ENCODE measurements around the gene POLE4. TPM values are rescaled to one million over a fixed set of nuclear protein-coding genes. Genes with fewer than 3 reads are reported as not detected.

The POLE4 gene
- total RNA-seq, 1 experiment from 2014 or later, result 34.6 TPM

DNA sequence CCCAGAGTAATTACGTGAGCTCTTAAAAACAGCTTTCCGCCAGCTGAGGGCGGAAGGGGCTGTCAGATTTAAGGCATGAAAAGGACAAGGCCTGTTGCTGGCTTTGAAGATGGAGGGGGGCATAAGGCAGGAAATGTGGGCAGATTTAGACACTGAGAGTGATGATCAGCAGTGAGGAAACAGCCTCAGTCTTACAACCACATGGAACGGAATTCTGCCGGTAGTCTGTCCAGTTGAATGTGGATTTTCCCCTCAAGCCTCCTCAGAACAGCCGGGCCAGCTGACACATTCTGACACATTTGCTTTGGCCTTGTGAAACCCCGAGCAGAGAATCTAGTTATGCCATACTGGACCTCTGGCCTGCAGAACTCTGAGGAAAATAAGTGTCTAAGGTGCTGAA lies 16.6 kb downstream of the POLE4 start:
- no peaks in the 10 kb centered on the region for H3K27me3 Mint-ChIP-seq (ENCODE audit: unreplicated experiment)
- no peak overlapping the region for H3K4me3 Mint-ChIP-seq (ENCODE audit: low read depth, unreplicated experiment)
- no peak overlapping the region for H3K27ac Mint-ChIP-seq (ENCODE audit: unreplicated experiment)
- no TSS peak for BruUV-seq (replicated peaks)
- intact Hi-C loops (cut with micrococcal nuclease; ENCODE audit: unreplicated experiment), result no loop called here
- CTCF ChIA-PET, result no interaction called here
- TF ChIP-seq, protein P1, sequence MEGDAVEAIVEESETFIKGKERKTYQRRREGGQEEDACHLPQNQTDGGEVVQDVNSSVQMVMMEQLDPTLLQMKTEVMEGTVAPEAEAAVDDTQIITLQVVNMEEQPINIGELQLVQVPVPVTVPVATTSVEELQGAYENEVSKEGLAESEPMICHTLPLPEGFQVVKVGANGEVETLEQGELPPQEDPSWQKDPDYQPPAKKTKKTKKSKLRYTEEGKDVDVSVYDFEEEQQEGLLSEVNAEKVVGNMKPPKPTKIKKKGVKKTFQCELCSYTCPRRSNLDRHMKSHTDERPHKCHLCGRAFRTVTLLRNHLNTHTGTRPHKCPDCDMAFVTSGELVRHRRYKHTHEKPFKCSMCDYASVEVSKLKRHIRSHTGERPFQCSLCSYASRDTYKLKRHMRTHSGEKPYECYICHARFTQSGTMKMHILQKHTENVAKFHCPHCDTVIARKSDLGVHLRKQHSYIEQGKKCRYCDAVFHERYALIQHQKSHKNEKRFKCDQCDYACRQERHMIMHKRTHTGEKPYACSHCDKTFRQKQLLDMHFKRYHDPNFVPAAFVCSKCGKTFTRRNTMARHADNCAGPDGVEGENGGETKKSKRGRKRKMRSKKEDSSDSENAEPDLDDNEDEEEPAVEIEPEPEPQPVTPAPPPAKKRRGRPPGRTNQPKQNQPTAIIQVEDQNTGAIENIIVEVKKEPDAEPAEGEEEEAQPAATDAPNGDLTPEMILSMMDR (IDR thresholded peaks at IDR 0.05; ENCODE audit: unreplicated experiment), result no peak
- no peaks in the 10 kb centered on the region for H3K4me1 Mint-ChIP-seq (ENCODE audit: low read depth, unreplicated experiment)
- no peak for DNase-seq
- no peaks in the 10 kb centered on the region for H3K36me3 Mint-ChIP-seq (ENCODE audit: insufficient read depth, unreplicated experiment)
- H3K9me3 Mint-ChIP-seq (ENCODE audit: low read depth, unreplicated experiment), result no peaks in the 10 kb centered on the region

DNA sequence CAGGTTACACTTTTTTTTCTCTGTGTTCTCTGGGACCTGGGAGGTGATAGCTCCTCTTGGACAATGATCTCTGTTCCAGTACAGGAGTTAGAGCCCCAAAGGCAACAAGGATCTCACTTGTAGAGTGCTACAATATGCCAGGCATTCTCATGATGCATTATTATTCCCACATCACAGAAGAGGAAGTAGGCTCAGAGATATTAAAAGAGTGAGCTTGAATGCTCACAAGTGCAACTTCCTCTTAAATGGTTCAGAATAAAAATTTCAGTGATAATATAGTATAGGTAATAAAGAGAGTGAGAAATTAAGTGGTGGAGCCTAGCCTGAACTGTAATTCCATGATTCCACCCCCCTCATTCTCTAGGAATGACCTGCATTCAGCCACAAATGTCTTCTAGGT lies 21.4 kb downstream of the POLE4 start:
- Mint-ChIP-seq H3K36me3 (ENCODE audit: insufficient read depth, unreplicated experiment) (no peaks in the 10 kb centered on the region), H3K4me1 (ENCODE audit: low read depth, unreplicated experiment) (no peaks in the 10 kb centered on the region), H3K4me3 (ENCODE audit: low read depth, unreplicated experiment) (no peak overlapping the region), H3K9me3 (ENCODE audit: low read depth, unreplicated experiment) (no peaks in the 10 kb centered on the region), H3K27ac (ENCODE audit: unreplicated experiment) (no peak overlapping the region), H3K27me3 (ENCODE audit: unreplicated experiment) (no peaks in the 10 kb centered on the region)
- intact Hi-C loops (cut with micrococcal nuclease; ENCODE audit: unreplicated experiment), result loop anchor here (5.0 kb wide), 1 partner anchor 288 kb away; no protein-coding TSS in a partner anchor
- TF ChIP-seq, protein P1 (IDR thresholded peaks at IDR 0.05; ENCODE audit: unreplicated experiment), result no peak
- DNase-seq, result no peak
- no TSS peak for BruUV-seq (replicated peaks)
- CTCF ChIA-PET, result no interaction called here

DNA sequence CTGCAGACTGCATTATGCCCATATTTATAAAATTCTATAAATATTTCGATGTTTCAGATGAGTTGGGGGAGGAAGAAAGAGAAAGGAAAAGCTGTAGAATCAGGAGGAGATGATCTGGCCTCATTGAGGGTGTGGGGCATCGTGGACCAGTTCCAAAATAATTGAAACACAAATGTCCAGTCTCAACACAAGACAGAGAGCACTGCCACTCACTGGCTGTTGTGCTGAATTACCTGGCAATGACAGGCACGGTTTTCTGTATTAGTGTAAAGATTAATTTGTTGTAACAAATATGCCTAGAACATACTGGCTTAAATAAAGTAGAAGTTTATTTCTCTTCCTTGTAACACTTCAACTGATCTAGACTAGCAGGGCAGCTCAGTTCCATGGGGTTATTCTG lies 24.1 kb downstream of the POLE4 start:
- Mint-ChIP-seq H3K4me1 (ENCODE audit: low read depth, unreplicated experiment) (no peaks in the 10 kb centered on the region), H3K4me3 (ENCODE audit: low read depth, unreplicated experiment) (no peak overlapping the region), H3K9me3 (ENCODE audit: low read depth, unreplicated experiment) (no peaks in the 10 kb centered on the region), H3K36me3 (ENCODE audit: insufficient read depth, unreplicated experiment) (no peaks in the 10 kb centered on the region), H3K27me3 (ENCODE audit: unreplicated experiment) (no peaks in the 10 kb centered on the region), H3K27ac (ENCODE audit: unreplicated experiment) (no peak overlapping the region)
- TF ChIP-seq, protein P1 (IDR thresholded peaks at IDR 0.05; ENCODE audit: unreplicated experiment), result no peak
- no peak for DNase-seq
- CTCF ChIA-PET, result no interaction called here
- BruUV-seq (replicated peaks), result no TSS peak
- intact Hi-C loops (cut with micrococcal nuclease; ENCODE audit: unreplicated experiment), result loop anchor here (1.0 to 5.0 kb wide), 2 partner anchors 63 to 290 kb away; no protein-coding TSS in a partner anchor

DNA sequence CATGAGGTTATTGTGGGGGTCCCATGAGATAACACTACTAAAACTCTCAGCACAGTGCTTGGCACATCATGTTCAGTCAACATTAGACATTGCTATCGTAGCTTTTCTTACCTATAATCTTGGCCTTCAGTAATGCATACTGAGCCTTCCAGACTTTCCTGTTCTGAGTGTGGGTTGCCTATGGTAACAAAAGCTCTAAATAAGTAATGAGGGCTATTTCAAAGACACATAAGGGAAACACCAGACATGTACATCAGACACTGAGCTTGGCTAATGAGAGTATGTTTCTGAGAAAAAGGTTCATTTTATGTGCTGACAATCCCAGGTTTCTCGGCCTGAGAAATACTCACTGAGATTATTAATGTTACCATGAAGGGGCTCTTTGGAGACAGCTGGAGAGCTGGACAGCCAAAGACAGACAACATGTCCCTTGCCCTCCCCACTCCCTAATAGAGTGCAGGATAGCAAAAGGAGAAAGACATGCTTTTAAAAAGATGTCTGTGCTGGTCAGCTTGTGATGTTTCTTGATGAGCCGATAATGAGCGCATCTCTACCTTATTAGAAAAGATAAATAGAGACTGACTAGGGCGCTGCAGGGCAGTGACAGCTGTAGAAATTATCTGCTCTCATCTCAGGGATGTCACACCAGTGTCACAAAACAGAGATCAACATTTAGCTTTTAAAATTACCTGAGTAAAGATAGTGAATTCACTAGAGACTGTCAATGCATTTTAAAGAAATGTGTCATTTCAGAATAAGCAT lies 25.4 kb downstream of the POLE4 start:
- intact Hi-C loops (cut with micrococcal nuclease; ENCODE audit: unreplicated experiment), result loop anchor here (5.0 kb wide), 1 partner anchor 292 kb away; no protein-coding TSS in a partner anchor
- CTCF ChIA-PET, result no interaction called here

More for the DNA sequence above, 25.4 kb downstream of the POLE4 start:
- DNase-seq, result no peak
- no peaks in the 10 kb centered on the region for H3K4me1 Mint-ChIP-seq (ENCODE audit: low read depth, unreplicated experiment)
- H3K27ac Mint-ChIP-seq (ENCODE audit: unreplicated experiment), result no peak overlapping the region
- H3K27me3 Mint-ChIP-seq (ENCODE audit: unreplicated experiment), result no peaks in the 10 kb centered on the region
- TF ChIP-seq, protein P1 (IDR thresholded peaks at IDR 0.05; ENCODE audit: unreplicated experiment), result no peak
- no peaks in the 10 kb centered on the region for H3K9me3 Mint-ChIP-seq (ENCODE audit: low read depth, unreplicated experiment)
- no peaks in the 10 kb centered on the region for H3K36me3 Mint-ChIP-seq (ENCODE audit: insufficient read depth, unreplicated experiment)
- BruUV-seq (replicated peaks), result no TSS peak
- H3K4me3 Mint-ChIP-seq (ENCODE audit: low read depth, unreplicated experiment), result no peak overlapping the region

All from Calu3 (cell line).